Ovary (tissue), 9 donors: ENCODE measurements around the gene PAX2. TPM values are rescaled to one million over a fixed set of nuclear protein-coding genes. Genes with fewer than 3 reads are reported as not detected.

Experiments used
- DNase-seq, 5 donors: peaks; one replicate each; pipeline ENCODE4 v3.0.0-alpha.2; 2019 to 2020
- H3K27ac ChIP-seq, 2 donors: fragments of 200-600 bp; one replicate each; pipeline versions ENCODE4 v1.5.1 to v1.8.0; 2019 to 2022
- H3K27me3 ChIP-seq: fragments of 200-600 bp; one replicate; pipeline ENCODE4 v1.8.0; 2022
- H3K36me3 ChIP-seq: fragments of 200-600 bp; sonication (generic); one replicate; pipeline ENCODE4 v1.5.1; 2019
- H3K4me1 ChIP-seq: one replicate; pipeline ENCODE4 v1.8.1; 2013; ENCODE audit warnings: mild to moderate bottlenecking, moderate library complexity; ENCODE audit not compliant: insufficient read depth
- H3K4me3 ChIP-seq: fragments of 200-600 bp; sonication (generic); one replicate; pipeline ENCODE4 v1.5.1; 2017
- H3K9me3 ChIP-seq, 2 donors: fragments of 200-600 bp in 1 of 2; sonication (generic) in 1 of 2; one replicate each; pipeline versions ENCODE4 v1.5.1 to v1.8.1; 2013 to 2019; ENCODE audit warnings: mild to moderate bottlenecking in 1 of 2, moderate library complexity in 1 of 2
- EP300 ChIP-seq: sonication (generic); formaldehyde crosslinking; IDR thresholded peaks from one replicate; pipeline ENCODE4 v1.6.1; 2017; ENCODE audit warnings: antibody characterized with exemption
- POLR2A ChIP-seq: fragments of 450-650 bp; IDR thresholded peaks from one replicate; pipeline ENCODE4 v1.6.1; 2017; ENCODE audit warnings: antibody characterized with exemption, mild to moderate bottlenecking, moderate library complexity
- WGBS, 3 donors: extraction: QIAGEN DNeasy Blood & Tissue Kit in 1 of 3; methylation state at CpG; one replicate each; pipeline versions ENCODE4 v1.1.5 to v1.1.7; 2013 to 2017; 5-methylcytosine and 5-hydroxymethylcytosine counted together
- intact Hi-C, 4 donors: fragments of 100-400 bp; cut with DNase I; formaldehyde crosslinking; loops; one replicate each; pipeline versions ENCODE4 v1.11.0 to v1.15.1; 2022 to 2023
- polyA plus RNA-seq, 2 donors: library from polyadenylated mRNA; stranded (reverse); fragments of 200-250 nt in 1 of 2; fragments of 350-450 nt in 1 of 2; fragmentation: Illumina TruSeq in 1 of 2; extraction: RNeasy Lipid Tissue Mini Kit (QIAGEN cat#74804) in 1 of 2; gene quantifications; one replicate each; pipeline ENCODE4 v1.2.3, GENCODE V29; 2013 to 2014
- total RNA-seq, 7 donors: library from RNA; depleted of rRNA in 2 of 7; stranded (reverse); fragments of >200 nt in 2 of 7; fragmentation: NEBNext Ultra II Directional in 3 of 7; extraction: Animal tissue kit (Norgen Biotek cat#: 25700) in 3 of 7; gene quantifications; one replicate each; pipeline versions ENCODE4 v1.1.0 to v1.2.4, GENCODE V29; 2016 to 2023
- TF ChIP-seq, protein P1 (sequence below), 3 donors: fragments of 450-650 bp in 2 of 3; fragments of 200-600 bp in 1 of 3; IDR thresholded peaks; one replicate each; pipeline versions ENCODE4 v1.5.1 to v1.8.0; 2016 to 2022; ENCODE audit warnings: antibody characterized with exemption in 3 of 3, mild to moderate bottlenecking in 1 of 3
- donor health status: DM: no; HTN: no; CAD: no; lungs with moderate emphysema.
- donor health status: DM: no; HTN: no; CAD: no.
- donor health status: Bipolar disorder and iron deficiency.
- donor health status: DM: yes; HTN: yes; CAD: no.
- donor health status: DM: no; HTN: no; CAD: no.
- donor health status: DM: yes; HTN: yes; CAD: no.

Gene PAX2
- total and polyA plus RNA-seq, 9 donors: 0.04 to 10.8 (median 2.4) TPM; not detected in 3

DNA sequence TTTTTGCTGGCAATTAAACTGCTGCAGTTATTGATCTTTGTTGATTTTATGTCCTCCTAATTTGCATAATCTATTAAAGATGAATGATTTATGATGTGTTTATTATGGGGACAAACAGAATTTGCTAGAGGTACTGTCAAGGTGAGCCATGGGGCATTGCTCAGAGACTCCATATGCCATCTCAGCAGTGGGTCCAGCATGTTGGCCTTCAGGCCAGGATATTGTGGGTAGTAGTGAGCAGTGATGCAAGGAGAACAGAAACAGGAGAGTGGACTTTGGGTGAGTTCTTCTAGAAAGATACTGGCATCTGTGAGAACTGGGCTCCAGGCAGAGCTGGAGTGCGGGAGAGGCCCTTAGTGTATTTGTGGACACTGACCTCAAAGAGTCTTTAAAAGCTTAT is 65.9 kb downstream of the PAX2 start:
- WGBS, 3 donors: 91 to 98% (median 94%) methylated on average over 1 of the region's 1 CpG

DNA sequence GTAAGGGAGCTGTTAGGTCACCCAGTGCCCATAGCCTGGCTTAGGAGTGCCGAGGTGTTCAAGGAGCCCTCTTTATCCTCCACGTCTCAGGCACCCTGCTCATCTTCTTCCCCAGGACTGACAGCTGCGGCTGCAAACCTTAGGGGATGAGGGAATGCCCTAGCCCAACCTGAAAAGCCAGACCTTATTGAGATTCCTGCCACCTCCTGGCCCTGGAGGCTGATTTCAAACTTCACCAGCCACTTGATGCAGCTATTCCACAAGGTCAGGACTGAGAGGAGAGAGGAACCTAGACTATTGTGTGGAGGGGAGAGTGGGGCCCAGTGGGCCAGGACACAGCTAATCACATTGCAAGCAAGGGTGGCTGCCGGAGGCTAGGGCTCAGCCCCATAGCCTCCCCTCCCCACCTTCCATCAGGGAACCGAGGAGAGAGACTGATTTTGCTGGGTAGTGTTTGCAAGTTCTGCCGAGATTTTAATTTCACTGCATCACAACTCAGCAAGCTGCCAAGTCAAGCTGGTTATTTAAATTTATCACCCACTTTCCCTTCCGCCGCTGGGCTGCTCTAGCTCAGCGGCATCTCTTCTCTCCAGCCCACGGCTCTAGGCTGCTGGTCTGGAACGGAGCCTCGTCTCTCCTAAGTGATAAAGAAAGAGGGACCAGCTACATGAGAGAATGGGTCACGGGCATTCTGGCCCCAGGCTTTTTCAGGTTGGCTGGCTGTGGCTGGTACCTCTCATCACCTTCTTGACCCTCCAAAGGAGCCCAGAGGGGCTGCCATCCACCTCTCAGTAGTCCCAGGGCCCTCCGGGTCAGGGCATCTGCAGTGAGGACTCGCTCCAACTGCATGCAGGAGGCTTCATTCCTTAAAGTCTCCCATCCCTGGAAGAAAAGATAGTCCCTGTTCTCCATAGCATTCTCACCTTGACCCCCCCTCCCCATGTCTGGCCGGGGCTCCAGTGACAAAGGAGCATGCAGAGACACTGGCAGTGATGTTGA is 66.7 kb downstream of the PAX2 start:
- intact Hi-C loops: no loop called here
- H3K27ac ChIP-seq: no peak overlapping the region
- 45 to 49% (median 47%) methylated on average over 16 of the region's 16 CpGs for whole genome bisulfite sequencing, 3 donors
- DNase-seq: no peak
- no peak for TF ChIP-seq POLR2A
- TF ChIP-seq, protein P1, sequence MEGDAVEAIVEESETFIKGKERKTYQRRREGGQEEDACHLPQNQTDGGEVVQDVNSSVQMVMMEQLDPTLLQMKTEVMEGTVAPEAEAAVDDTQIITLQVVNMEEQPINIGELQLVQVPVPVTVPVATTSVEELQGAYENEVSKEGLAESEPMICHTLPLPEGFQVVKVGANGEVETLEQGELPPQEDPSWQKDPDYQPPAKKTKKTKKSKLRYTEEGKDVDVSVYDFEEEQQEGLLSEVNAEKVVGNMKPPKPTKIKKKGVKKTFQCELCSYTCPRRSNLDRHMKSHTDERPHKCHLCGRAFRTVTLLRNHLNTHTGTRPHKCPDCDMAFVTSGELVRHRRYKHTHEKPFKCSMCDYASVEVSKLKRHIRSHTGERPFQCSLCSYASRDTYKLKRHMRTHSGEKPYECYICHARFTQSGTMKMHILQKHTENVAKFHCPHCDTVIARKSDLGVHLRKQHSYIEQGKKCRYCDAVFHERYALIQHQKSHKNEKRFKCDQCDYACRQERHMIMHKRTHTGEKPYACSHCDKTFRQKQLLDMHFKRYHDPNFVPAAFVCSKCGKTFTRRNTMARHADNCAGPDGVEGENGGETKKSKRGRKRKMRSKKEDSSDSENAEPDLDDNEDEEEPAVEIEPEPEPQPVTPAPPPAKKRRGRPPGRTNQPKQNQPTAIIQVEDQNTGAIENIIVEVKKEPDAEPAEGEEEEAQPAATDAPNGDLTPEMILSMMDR (IDR thresholded peaks at IDR 0.05): no peak
- TF ChIP-seq EP300: no peak
- H3K4me1 ChIP-seq: no peaks in the 10 kb centered on the region
- H3K9me3 ChIP-seq: no peaks in the 10 kb centered on the region
- H3K36me3 ChIP-seq: no peaks in the 10 kb centered on the region
- no peaks in the 10 kb centered on the region for H3K27me3 ChIP-seq
- no peak overlapping the region for H3K4me3 ChIP-seq

More for the DNA sequence above, 65.9 kb downstream of the PAX2 start:
- H3K4me3 ChIP-seq: no peak overlapping the region
- H3K36me3 ChIP-seq: no peaks in the 10 kb centered on the region
- H3K9me3 ChIP-seq: no peaks in the 10 kb centered on the region
- TF ChIP-seq POLR2A (no peak), EP300 (no peak)
- TF ChIP-seq, protein P1 (IDR thresholded peaks at IDR 0.05): no peak
- no peaks in the 10 kb centered on the region for H3K27me3 ChIP-seq
- H3K4me1 ChIP-seq: no peaks in the 10 kb centered on the region
- H3K27ac ChIP-seq: no peak overlapping the region
- intact Hi-C loops: no loop called here
- DNase-seq: no peak

DNA sequence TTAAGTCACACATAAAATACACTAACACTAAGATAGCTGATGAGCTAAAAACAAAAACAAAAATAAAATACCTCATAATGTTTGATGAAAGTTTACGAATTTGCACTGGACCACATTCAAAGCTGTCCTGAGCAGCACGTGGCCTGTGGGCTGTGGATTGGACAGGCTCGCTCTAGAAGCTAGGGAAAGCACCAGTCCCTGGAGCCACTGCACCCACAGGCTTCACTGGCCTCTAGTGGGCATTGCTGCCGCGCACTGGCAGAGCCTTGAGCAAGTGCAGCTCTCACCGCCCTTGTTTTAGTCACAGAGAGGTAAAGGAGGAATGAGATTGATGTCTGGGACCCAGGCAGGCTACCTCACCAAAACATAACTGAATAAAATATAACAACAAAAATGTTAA is 67.6 kb downstream of the PAX2 start:
- Histone ChIP-seq H3K27me3 (no peaks in the 10 kb centered on the region), H3K36me3 (no peaks in the 10 kb centered on the region), H3K27ac (no peak overlapping the region), H3K4me1 (no peaks in the 10 kb centered on the region), H3K4me3 (no peak overlapping the region), H3K9me3 (no peaks in the 10 kb centered on the region)
- TF ChIP-seq POLR2A: no peak
- no peak for TF ChIP-seq EP300
- TF ChIP-seq, protein P1 (IDR thresholded peaks at IDR 0.05): no peak
- WGBS, 3 donors: 57 to 70% (median 70%) methylated on average over 6 of the region's 6 CpGs
- intact Hi-C loops: no loop called here
- no peak for DNase-seq

DNA sequence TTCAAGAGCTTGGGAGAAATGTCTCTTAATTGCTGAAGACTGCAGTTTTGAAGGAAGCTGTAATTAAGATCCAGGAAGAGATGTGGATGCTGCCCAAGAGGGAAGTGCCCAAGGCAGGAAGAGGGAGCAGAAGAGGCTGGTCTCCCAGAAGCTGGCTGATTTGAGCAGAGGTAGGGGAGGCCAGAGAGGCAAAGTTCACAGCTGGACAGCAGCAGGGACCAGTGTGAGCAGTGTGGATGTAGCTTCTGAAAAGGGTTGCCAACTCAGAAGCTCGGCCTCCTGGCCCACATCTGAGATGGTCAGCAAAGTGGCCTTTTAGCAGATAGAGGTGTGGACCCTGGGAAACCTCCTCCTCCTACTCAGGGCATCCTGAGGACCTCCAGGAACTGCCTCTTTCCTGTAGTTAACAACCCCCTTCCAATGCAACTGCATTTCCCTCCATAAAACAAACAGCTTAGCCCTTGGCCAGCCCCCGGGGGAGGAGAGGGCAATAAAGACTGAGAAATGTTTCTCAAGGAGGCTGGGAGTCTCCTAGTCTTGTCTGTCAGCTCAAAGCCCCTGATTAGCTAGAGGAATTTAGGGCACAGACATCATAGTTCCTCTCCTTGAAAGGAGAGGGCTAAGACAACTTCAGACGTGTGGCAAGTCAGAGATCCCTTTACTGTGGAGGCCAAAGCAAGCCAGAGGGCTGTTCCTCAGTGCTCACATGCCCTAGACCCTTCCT is 69.5 kb downstream of the PAX2 start:
- DNase-seq: no peak
- Histone ChIP-seq H3K4me1 (no peaks in the 10 kb centered on the region), H3K4me3 (no peak overlapping the region), H3K9me3 (no peaks in the 10 kb centered on the region), H3K27ac (no peak overlapping the region), H3K27me3 (no peaks in the 10 kb centered on the region), H3K36me3 (no peaks in the 10 kb centered on the region)
- intact Hi-C loops: no loop called here
- 9 to 17% (median 11%) methylated on average over 3 of the region's 3 CpGs for WGBS, 3 donors
- TF ChIP-seq, protein P1 (IDR thresholded peaks at IDR 0.05): no peak
- TF ChIP-seq EP300 (no peak), POLR2A (no peak)
